Sigmoid colon (tissue), 7 donors: Measurements from ENCODE around the gene MAP1LC3B. TPM values are rescaled to one million over a fixed set of nuclear protein-coding genes. Genes with fewer than 3 reads are reported as not detected.
"Not testable (repeated sequence)": the region's sequence is repeated elsewhere in the genome, so short reads cannot be mapped to it uniquely, and the experiment has no call there.

ENCODE experiments used
- DNase-seq: peaks from one replicate; pipeline ENCODE4 v3.0.0-alpha.2; 2019
- H3K27ac ChIP-seq, 4 donors: fragments of 200-600 bp; sonication (generic); one replicate each; pipeline ENCODE4 v1.5.1; 2016 to 2019; ENCODE audit warnings: mild to moderate bottlenecking in 1 of 4
- H3K27me3 ChIP-seq, 3 donors: fragments of 200-600 bp; sonication (generic); one replicate each; pipeline ENCODE4 v1.5.1; 2019; ENCODE audit warnings: mild to moderate bottlenecking in 1 of 3
- H3K36me3 ChIP-seq, 4 donors: fragments of 200-600 bp; sonication (generic); one replicate each; pipeline ENCODE4 v1.5.1; 2016 to 2019
- H3K4me1 ChIP-seq, 4 donors: fragments of 200-600 bp; sonication (generic); one replicate each; pipeline ENCODE4 v1.5.1; 2017 to 2019
- H3K4me3 ChIP-seq, 4 donors: fragments of 200-600 bp; sonication (generic); one replicate each; pipeline ENCODE4 v1.5.1; 2017 to 2019; ENCODE audit warnings: mild to moderate bottlenecking in 2 of 4, moderate library complexity in 1 of 4
- H3K9me3 ChIP-seq, 4 donors: fragments of 200-600 bp in 3 of 4; sonication (generic) in 3 of 4; one replicate each; pipeline versions ENCODE4 v1.5.1 to v1.6.1; 2013 to 2019
- EP300 ChIP-seq, 4 donors: sonication (generic); formaldehyde crosslinking; IDR thresholded peaks; one replicate each; pipeline ENCODE4 v1.6.1; 2017; ENCODE audit warnings: antibody characterized with exemption in 4 of 4
- POLR2A ChIP-seq, 2 donors: fragments of 450-650 bp; IDR thresholded peaks; one replicate each; pipeline ENCODE4 v1.6.1; 2016; ENCODE audit warnings: antibody characterized with exemption in 2 of 2, mild to moderate bottlenecking in 2 of 2, moderate library complexity in 2 of 2
- POLR2AphosphoS5 ChIP-seq, 4 donors: sonication (generic); formaldehyde crosslinking; IDR thresholded peaks; one replicate each; pipeline ENCODE4 v1.6.1; 2017; ENCODE audit warnings: antibody characterized with exemption in 4 of 4
- WGBS, 2 donors: extraction: QIAGEN DNeasy Blood & Tissue Kit; methylation state at CpG; one replicate each; pipeline ENCODE4 v1.1.7; 2013; 5-methylcytosine and 5-hydroxymethylcytosine counted together
- intact Hi-C: fragments of 100-400 bp; cut with DNase I; formaldehyde crosslinking; loops from one replicate; pipeline ENCODE4 v1.15.1; 2023
- polyA plus RNA-seq, 3 donors: library from polyadenylated mRNA; stranded (reverse); fragments of 200-250 nt; gene quantifications; one replicate each; pipeline ENCODE4 v1.2.3, GENCODE V29; 2013
- total RNA-seq, 4 donors: library from RNA; depleted of rRNA; stranded (reverse); fragments of >200 nt; gene quantifications; one replicate each; pipeline ENCODE4 v1.1.0, GENCODE V29; 2016
- TF ChIP-seq, protein P1 (sequence below), 4 experiments: fragments of 450-650 bp in 3 of 4; fragments of 200-600 bp in 1 of 4; IDR thresholded peaks; one replicate each; pipeline ENCODE4 v1.5.1; 2016 to 2019; ENCODE audit warnings: antibody characterized with exemption in 4 of 4, mild to moderate bottlenecking in 3 of 4, moderate library complexity in 2 of 4
- donor health status: healthy with polysubstance abuse.
- donor health status: Bipolar disorder and iron deficiency.
- donor health status: healthy.

The MAP1LC3B gene
- total and polyA plus RNA-seq, 7 donors = 48.0 to 137 (median 62.4) TPM

DNA sequence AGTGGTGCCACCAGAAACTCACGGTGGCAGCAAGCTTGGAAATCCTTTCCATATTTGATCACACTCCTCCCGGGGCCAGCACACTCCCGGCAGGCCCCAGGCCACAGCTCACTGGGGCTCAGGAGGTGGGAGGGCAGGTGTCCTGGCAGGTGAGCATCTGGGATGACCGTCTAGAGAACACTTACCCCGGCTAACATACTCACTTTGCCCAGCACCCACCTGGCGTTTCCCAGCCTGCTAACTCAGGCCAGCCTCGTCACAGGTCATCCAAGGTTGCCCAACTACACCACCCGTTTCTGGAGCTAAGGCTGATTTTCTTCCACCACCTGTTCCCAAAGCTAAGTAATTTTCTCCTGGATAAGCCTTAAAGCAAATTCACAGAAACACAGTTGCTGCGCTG lies 33.4 kb upstream of the MAP1LC3B start:
- intact Hi-C loops = no loop called here
- Histone ChIP-seq H3K9me3 (no peaks in the 10 kb centered on the region), H3K36me3 (peaks cover 24 to 77% (median 30%) of the 10 kb centered on the region in 4 donors), H3K4me3 (no peak overlapping the region), H3K4me1 (peaks cover 0 to 15% (median 14%) of the 10 kb centered on the region in 4 donors), H3K27ac (no peak overlapping the region), H3K27me3 (no peaks in the 10 kb centered on the region)
- DNase-seq = no peak
- TF ChIP-seq EP300 (IDR thresholded peaks at IDR 0.05) (no peak), POLR2A (IDR thresholded peaks at IDR 0.05) (no peak), POLR2AphosphoS5 (IDR thresholded peaks at IDR 0.05) (no peak)
- TF ChIP-seq, protein P1, sequence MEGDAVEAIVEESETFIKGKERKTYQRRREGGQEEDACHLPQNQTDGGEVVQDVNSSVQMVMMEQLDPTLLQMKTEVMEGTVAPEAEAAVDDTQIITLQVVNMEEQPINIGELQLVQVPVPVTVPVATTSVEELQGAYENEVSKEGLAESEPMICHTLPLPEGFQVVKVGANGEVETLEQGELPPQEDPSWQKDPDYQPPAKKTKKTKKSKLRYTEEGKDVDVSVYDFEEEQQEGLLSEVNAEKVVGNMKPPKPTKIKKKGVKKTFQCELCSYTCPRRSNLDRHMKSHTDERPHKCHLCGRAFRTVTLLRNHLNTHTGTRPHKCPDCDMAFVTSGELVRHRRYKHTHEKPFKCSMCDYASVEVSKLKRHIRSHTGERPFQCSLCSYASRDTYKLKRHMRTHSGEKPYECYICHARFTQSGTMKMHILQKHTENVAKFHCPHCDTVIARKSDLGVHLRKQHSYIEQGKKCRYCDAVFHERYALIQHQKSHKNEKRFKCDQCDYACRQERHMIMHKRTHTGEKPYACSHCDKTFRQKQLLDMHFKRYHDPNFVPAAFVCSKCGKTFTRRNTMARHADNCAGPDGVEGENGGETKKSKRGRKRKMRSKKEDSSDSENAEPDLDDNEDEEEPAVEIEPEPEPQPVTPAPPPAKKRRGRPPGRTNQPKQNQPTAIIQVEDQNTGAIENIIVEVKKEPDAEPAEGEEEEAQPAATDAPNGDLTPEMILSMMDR (IDR thresholded peaks at IDR 0.05) = no peak
- WGBS, 2 donors = 84 to 91% methylated on average over 9 of the region's 9 CpGs

- Histone ChIP-seq H3K4me3 (no peak overlapping the region), H3K4me1 (peaks cover 0 to 20% (median 19%) of the 10 kb centered on the region in 4 donors), H3K36me3 (peaks cover 24 to 73% (median 30%) of the 10 kb centered on the region in 4 donors), H3K9me3 (no peaks in the 10 kb centered on the region), H3K27me3 (no peaks in the 10 kb centered on the region), H3K27ac (no peak overlapping the region)
- TF ChIP-seq POLR2A (IDR thresholded peaks at IDR 0.05) = no peak
- no peak for TF ChIP-seq POLR2AphosphoS5 (IDR thresholded peaks at IDR 0.05)
- TF ChIP-seq, protein P1 (IDR thresholded peaks at IDR 0.05) = no peak
- no peak for TF ChIP-seq EP300 (IDR thresholded peaks at IDR 0.05)
- 95 to 96% methylated on average over 7 of the region's 7 CpGs for WGBS, 2 donors
- DNase-seq = no peak
- intact Hi-C loops = no loop called here
Observed at GRCh38 chr16:87359121-87359520, 33.0 kb upstream of the MAP1LC3B start.

DNA sequence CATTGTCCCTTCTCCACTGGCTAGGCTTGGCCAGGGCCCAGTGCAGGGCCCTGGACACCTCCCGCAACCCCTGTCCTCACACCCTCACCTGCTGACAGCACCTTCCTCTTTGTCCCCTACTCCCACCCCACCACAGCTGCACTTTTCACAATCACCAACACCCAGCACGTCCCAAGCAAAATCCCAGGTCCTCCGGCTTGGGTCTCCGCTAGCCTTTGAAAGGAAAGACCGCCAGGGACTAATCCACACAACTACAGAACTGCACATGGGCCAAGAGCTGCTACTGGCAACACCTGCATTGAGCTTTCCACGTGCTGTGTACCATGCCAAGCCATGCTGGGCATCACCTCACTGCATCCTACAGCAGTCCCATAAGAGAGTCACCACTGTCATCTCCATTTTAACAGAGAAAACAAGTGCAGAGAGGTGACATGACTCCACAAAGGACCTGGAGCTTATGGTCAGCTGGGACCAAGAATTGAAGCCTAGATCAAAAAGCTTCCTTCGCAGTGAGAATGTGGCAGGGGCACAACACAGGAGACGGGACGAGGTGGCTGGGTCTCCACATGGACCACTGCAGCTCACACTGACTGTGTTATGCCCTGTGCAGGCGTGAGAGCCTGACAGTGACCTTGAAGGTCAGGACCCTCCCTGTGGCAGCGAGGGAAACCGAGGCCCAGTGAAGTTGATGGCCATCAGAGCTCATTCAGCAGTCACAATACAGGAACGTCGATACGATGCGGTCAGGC lies 31.1 kb upstream of the MAP1LC3B start:
- WGBS, 2 donors = 98 to 99% methylated on average over 16 of the region's 16 CpGs
- no peaks in the 10 kb centered on the region for H3K27me3 ChIP-seq
- intact Hi-C loops = loop anchor here (5.0 kb wide), 1 partner anchor 44 kb away; the partner anchor contains the start of gene C16orf95
- H3K4me3 ChIP-seq = no peak overlapping the region
- H3K4me1 ChIP-seq = peaks cover 0 to 33% (median 28%) of the 10 kb centered on the region in 4 donors
- no peaks in the 10 kb centered on the region for H3K9me3 ChIP-seq
- DNase-seq = no peak
- peaks cover 24 to 70% (median 30%) of the 10 kb centered on the region in 4 donors for H3K36me3 ChIP-seq
- TF ChIP-seq, protein P1 (IDR thresholded peaks at IDR 0.05) = no peak
- TF ChIP-seq POLR2A (IDR thresholded peaks at IDR 0.05) = no peak
- peak overlapping the region in 1 of 4 donors; percentile 5 for H3K27ac ChIP-seq

GRCh38 chr16:87361916-87362619 lies 30.1 kb upstream of the MAP1LC3B start:
- DNase-seq = no peak
- Histone ChIP-seq H3K27me3 (no peaks in the 10 kb centered on the region), H3K4me1 (peaks cover 0 to 33% (median 28%) of the 10 kb centered on the region in 4 donors), H3K9me3 (no peaks in the 10 kb centered on the region), H3K4me3 (no peak overlapping the region), H3K36me3 (peaks cover 24 to 62% (median 30%) of the 10 kb centered on the region in 4 donors), H3K27ac (peak overlapping the region in 3 of 4 donors; percentile 84 to 89 (median 87))
- intact Hi-C loops = loop anchor here (5.0 kb wide), 1 partner anchor 45 kb away; the partner anchor contains the start of gene C16orf95
- 96 to 97% methylated on average over 8 of the region's 8 CpGs for WGBS, 2 donors
- TF ChIP-seq, protein P1 (IDR thresholded peaks at IDR 0.05) = no peak
- TF ChIP-seq EP300 (IDR thresholded peaks at IDR 0.05) (no peak), POLR2A (IDR thresholded peaks at IDR 0.05) (no peak), POLR2AphosphoS5 (IDR thresholded peaks at IDR 0.05) (no peak)

- not testable (repeated sequence) for H3K9me3 ChIP-seq, H3K27me3 ChIP-seq, DNase-seq
- peaks cover 0 to 39% (median 35%) of the 10 kb centered on the region in 4 donors for H3K4me1 ChIP-seq
- H3K4me3 ChIP-seq = peak overlapping the region in 1 of 4 donors; percentile 26
- peak overlapping the region; percentile 76 to 89 (median 86) for H3K27ac ChIP-seq
- peaks cover 18 to 52% (median 26%) of the 10 kb centered on the region in 4 donors for H3K36me3 ChIP-seq
- 94 to 97% methylated on average over 13 of the region's 13 CpGs for whole genome bisulfite sequencing, 2 donors
- intact Hi-C loops = loop anchor here (5.0 kb wide), 1 partner anchor 46 kb away; the partner anchor contains the start of gene C16orf95
Observed at GRCh38 chr16:87362828-87363559, 29.1 kb upstream of the MAP1LC3B start.
